ENCODE results near the gene ARHGAP22.

DNA sequence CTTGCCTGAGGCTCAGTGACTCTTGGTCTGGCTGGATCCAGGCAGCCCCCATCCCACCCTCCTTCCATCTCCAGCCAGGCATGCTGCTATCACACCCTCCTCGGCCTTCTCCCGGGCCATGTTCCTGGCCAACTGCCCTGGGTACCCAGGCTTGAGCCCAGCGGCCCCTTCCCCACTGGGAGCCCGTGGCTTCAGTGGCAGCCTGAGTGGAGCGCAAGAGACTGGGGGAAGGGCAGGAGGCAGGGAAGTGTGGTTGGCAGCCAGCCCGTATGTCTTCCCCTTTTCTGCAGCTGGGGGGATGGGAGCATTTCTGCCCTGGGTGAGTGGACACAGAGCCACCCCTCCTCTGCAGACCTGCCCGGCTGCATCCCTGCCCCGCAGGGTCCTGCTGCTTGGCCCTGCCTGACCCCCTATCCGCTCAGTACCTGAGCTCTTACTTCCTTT is 148.5 kb downstream of the ARHGAP22 start:
- TF ChIP-seq USF2 (IDR thresholded peaks at IDR 0.05; ENCODE audit: low read depth, low read length) (no peak), SMC3 (IDR thresholded peaks at IDR 0.05; ENCODE audit: low read depth, low read length) (no peak), ELK1 (IDR thresholded peaks at IDR 0.05; ENCODE audit: borderline replicate concordance, low read depth, low read length) (no peak), MXI1 (IDR thresholded peaks at IDR 0.05; ENCODE audit: borderline replicate concordance, low read depth, low read length) (no peak), RAD21 (IDR thresholded peaks at IDR 0.05; ENCODE audit: low read length) (no peak), BHLHE40 (IDR thresholded peaks at IDR 0.05; ENCODE audit: low read depth, low read length) (no peak), CEBPB (IDR thresholded peaks at IDR 0.05; ENCODE audit: low read depth, low read length) (no peak), POLR2A (IDR thresholded peaks at IDR 0.05; ENCODE audit: low read depth, low read length) (no peak), RFX5 (IDR thresholded peaks at IDR 0.05; ENCODE audit: low read depth, low read length) (no peak)
- TF ChIP-seq, protein P1, sequence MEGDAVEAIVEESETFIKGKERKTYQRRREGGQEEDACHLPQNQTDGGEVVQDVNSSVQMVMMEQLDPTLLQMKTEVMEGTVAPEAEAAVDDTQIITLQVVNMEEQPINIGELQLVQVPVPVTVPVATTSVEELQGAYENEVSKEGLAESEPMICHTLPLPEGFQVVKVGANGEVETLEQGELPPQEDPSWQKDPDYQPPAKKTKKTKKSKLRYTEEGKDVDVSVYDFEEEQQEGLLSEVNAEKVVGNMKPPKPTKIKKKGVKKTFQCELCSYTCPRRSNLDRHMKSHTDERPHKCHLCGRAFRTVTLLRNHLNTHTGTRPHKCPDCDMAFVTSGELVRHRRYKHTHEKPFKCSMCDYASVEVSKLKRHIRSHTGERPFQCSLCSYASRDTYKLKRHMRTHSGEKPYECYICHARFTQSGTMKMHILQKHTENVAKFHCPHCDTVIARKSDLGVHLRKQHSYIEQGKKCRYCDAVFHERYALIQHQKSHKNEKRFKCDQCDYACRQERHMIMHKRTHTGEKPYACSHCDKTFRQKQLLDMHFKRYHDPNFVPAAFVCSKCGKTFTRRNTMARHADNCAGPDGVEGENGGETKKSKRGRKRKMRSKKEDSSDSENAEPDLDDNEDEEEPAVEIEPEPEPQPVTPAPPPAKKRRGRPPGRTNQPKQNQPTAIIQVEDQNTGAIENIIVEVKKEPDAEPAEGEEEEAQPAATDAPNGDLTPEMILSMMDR (conservative IDR thresholded peaks at IDR 0.05; ENCODE audit: low read depth, low read length) = no peak

Data from IMR-90 (cell line).